ENCODE measurements around the gene OOSP1.

OOSP1 gene

DNA sequence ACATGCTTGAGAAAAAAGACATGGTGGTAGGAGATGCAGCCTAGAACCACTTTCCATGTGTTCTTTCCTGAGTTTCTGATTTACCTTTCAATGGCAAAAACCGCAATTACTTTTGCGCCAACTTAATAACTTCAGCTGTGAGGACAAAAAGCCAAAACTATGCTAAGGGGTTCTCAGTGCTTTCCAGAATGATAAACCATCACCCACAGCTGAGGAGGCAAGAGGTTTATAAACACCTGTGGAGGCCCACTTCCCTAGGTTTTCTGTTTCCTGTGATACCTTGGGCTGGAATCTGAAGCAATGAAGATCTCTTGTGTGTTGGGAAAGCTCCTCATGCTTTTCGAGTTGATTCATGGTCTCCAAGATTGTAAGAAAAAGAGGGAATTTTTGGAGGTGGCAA is 25.5 kb downstream of the OOSP1 start, which contains the start of gene OOSP4A:
Gene OOSP4A, plus strand, starts transcription at position 301 of the 400 bp plus-strand sequence. Its CDS starts 0 bp downstream, at position 301.
- Mint-ChIP-seq H3K9me3 (no peaks in the 10 kb centered on the region), H3K27me3 (ENCODE audit: low read depth) (no peaks in the 10 kb centered on the region), H3K27ac (no peak within 1 kb of the TSS), H3K4me1 (no peaks in the 10 kb centered on the region), H3K4me3 (no peak within 1 kb of the TSS), H3K36me3 (ENCODE audit: low read depth) (no peaks in the 10 kb centered on the region)
- TF ChIP-seq, protein P1, sequence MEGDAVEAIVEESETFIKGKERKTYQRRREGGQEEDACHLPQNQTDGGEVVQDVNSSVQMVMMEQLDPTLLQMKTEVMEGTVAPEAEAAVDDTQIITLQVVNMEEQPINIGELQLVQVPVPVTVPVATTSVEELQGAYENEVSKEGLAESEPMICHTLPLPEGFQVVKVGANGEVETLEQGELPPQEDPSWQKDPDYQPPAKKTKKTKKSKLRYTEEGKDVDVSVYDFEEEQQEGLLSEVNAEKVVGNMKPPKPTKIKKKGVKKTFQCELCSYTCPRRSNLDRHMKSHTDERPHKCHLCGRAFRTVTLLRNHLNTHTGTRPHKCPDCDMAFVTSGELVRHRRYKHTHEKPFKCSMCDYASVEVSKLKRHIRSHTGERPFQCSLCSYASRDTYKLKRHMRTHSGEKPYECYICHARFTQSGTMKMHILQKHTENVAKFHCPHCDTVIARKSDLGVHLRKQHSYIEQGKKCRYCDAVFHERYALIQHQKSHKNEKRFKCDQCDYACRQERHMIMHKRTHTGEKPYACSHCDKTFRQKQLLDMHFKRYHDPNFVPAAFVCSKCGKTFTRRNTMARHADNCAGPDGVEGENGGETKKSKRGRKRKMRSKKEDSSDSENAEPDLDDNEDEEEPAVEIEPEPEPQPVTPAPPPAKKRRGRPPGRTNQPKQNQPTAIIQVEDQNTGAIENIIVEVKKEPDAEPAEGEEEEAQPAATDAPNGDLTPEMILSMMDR (IDR thresholded peaks at IDR 0.05; ENCODE audit: unreplicated experiment in 3 of 3): no peak

DNA sequence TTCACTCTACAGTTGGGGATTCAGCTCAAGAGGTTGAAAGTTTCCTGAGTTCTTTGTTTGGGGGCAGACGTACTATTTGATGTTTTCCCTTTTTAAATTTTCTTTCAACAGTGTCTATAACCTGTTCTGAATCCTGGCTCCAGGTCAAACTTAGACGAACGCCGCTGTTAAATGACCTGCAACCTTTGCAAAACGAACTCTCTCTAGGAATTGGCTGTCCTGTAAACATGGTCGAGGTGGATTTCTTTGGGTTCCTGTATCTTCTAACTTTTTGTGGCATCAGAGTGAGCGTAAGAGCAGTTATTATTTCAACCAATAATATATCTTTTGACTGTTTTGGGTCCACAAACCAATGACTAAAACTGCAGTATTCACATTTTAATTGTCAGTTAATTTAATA is 27.2 kb downstream of the OOSP1 start:
- TF ChIP-seq, protein P1 (IDR thresholded peaks at IDR 0.05; ENCODE audit: unreplicated experiment in 3 of 3): no peak
- Mint-ChIP-seq H3K36me3 (ENCODE audit: low read depth) (no peaks in the 10 kb centered on the region), H3K27ac (no peak overlapping the region), H3K9me3 (no peaks in the 10 kb centered on the region), H3K27me3 (ENCODE audit: low read depth) (no peaks in the 10 kb centered on the region), H3K4me3 (no peak overlapping the region), H3K4me1 (no peaks in the 10 kb centered on the region)

DNA sequence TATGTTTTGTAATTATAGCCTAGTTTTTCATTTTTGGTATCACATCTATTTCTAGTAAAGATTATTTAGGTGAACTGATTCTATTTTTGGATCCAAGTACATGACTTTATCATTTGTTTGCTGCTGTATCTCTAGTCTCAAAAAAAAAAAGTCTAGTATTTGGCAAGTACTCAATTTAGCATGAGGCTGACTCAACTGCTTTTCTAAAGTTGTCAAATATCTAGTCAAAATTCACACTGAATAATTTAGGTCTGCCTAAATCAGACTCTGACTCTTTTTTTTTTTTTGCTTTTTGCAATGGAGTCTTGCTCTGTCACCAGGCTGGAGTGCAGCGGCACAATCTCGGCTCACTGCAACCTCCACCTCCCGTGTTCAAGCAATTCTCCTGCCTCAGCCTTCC is 28.0 kb downstream of the OOSP1 start:
- H3K9me3 Mint-ChIP-seq: no peaks in the 10 kb centered on the region
- TF ChIP-seq, protein P1 (IDR thresholded peaks at IDR 0.05; ENCODE audit: unreplicated experiment in 3 of 3): no peak

DNA sequence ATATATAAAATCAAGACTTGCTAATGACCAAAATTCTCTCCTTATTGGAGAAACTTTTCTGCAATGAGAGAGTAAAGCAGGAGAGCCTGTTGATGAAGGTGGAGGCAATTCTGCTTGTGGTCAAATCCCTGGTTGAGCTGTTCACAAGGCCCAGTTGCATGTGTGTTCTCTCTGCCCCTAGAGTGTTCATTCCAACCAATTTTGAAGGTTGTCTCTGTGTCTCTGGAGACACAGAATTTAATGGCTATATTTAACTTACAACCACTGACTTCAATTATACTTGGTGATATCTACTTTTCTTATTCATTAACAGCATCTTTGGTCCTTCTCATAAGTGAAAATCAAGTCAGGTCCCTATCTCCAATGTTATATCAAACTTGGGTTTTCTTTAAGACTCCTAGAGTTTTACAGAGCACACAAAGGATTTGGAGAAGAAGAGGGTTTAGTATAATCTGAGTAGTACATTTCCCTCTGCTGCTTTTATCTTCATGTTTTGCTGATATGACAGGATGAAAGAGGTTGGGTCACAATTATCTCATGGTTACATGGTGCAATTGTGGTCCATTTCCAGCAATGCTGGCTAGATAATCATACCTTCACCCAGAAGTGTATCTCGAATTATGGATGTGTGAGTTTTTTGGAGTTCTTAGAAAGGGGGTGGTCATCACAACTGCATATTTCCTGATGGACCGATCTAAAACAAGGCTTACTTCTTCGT is 29.6 kb downstream of the OOSP1 start:
- TF ChIP-seq, protein P1 (IDR thresholded peaks at IDR 0.05; ENCODE audit: unreplicated experiment in 3 of 3): no peak
- H3K27me3 Mint-ChIP-seq (ENCODE audit: low read depth): no peaks in the 10 kb centered on the region
- no peaks in the 10 kb centered on the region for H3K9me3 Mint-ChIP-seq
- no peaks in the 10 kb centered on the region for H3K36me3 Mint-ChIP-seq (ENCODE audit: low read depth)
- H3K27ac Mint-ChIP-seq: no peak overlapping the region
- H3K4me1 Mint-ChIP-seq: no peaks in the 10 kb centered on the region
- no peak overlapping the region for H3K4me3 Mint-ChIP-seq

More for the DNA sequence above, 28.0 kb downstream of the OOSP1 start:
- no peaks in the 10 kb centered on the region for H3K36me3 Mint-ChIP-seq (ENCODE audit: low read depth)
- no peak overlapping the region for H3K4me3 Mint-ChIP-seq
- H3K27ac Mint-ChIP-seq: no peak overlapping the region
- no peaks in the 10 kb centered on the region for H3K27me3 Mint-ChIP-seq (ENCODE audit: low read depth)
- no peaks in the 10 kb centered on the region for H3K4me1 Mint-ChIP-seq

DNA sequence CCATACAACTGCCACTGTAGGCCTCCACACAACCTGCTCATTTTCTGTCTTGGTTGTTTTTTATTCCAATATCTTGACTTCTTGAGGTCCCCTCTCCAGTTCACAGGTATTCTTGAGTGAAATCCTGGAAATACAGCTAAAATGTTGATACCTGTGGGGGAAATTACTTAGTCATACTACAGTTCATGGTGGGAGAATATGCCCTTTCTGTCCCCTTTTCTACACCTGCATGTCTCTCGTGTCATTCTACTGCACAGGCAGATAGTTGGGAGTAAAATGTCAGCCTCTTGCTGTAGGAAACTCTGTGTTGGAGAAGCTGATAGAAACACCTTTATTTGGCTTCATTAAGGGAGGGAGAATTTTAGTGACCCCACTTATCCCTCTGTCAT is 30.2 kb downstream of the OOSP1 start:
- no peaks in the 10 kb centered on the region for H3K27me3 Mint-ChIP-seq (ENCODE audit: low read depth)
- TF ChIP-seq, protein P1 (IDR thresholded peaks at IDR 0.05; ENCODE audit: unreplicated experiment in 3 of 3): no peak
- H3K27ac Mint-ChIP-seq: no peak overlapping the region
- no peaks in the 10 kb centered on the region for H3K4me1 Mint-ChIP-seq
- no peaks in the 10 kb centered on the region for H3K36me3 Mint-ChIP-seq (ENCODE audit: low read depth)
- H3K9me3 Mint-ChIP-seq: no peaks in the 10 kb centered on the region
- H3K4me3 Mint-ChIP-seq: no peak overlapping the region

DNA sequence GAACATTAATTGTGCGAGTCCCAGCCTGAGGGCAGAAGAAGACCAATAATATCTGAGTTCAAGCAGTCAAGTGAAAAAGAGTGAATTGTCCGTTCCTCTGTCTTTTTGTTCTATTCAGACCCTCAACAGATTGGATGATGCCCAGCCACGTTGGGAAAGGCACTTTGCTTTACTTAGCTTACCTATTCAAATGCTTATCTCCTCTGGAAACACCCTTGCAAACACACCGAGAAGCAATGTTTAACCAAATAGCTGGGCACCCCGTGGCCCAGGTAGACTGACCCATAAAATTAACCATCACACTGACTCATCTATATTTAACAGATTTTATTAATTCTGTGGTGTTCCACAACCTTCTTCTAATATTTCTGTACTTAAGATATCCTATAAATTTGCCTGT is 34.9 kb downstream of the OOSP1 start:
- no peaks in the 10 kb centered on the region for H3K9me3 Mint-ChIP-seq
- peaks cover under 1% of the 10 kb centered on the region for H3K27me3 Mint-ChIP-seq (ENCODE audit: low read depth)
- H3K4me3 Mint-ChIP-seq: no peak overlapping the region
- H3K27ac Mint-ChIP-seq: no peak overlapping the region
- H3K36me3 Mint-ChIP-seq (ENCODE audit: low read depth): no peaks in the 10 kb centered on the region
- TF ChIP-seq, protein P1 (IDR thresholded peaks at IDR 0.05; ENCODE audit: unreplicated experiment in 3 of 3): no peak
- no peaks in the 10 kb centered on the region for H3K4me1 Mint-ChIP-seq

All from nephron (organoid).